ENCODE results near the gene GAK. TPM values are rescaled to one million over a fixed set of nuclear protein-coding genes. Genes with fewer than 3 reads are reported as not detected.

GAK gene
- total RNA-seq, 4 donors from 2014 or later, result 50.6 to 1,098 (median 104) TPM

DNA sequence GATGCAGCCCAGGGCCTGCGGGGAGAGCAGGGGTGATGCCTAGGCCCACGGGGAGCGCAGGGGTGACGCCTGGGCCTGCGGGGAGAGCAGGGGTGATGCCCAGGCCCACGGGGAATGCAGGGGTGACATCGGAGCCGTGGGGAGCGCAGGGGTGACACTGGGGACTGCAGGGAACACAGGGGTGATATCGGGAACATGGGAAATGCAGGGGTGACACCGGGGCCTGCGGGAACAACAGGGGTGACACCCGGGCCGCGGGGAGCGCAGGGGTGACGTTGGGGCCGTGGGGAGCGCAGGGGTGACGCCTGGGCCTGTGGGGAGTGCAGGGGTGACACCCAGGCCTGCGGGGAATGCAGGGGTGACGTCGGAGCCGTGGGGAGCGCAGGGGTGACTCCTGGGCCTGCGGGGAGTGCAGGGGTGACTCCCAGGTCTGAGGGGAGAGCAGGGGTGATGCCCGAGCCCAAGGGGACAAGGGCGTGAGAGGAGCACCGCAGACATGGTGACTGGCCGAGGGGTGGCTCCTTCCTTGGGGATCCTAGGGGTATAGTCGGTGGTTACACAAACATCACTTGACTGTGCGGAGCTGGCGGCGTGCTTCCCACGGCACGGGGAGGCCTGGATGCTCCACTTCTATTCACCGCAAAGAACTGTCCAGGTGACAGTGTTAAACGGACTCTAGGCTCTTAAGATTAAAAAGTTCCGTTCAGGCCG is 38.0 kb downstream of the GAK start:
- Histone ChIP-seq H3K36me3 (no peaks in the 10 kb centered on the region), H3K9me3 (no peaks in the 10 kb centered on the region), H3K4me1 (no peaks in the 10 kb centered on the region), H3K27ac (no peak overlapping the region), H3K27me3 (no peaks in the 10 kb centered on the region), H3K4me3 (no peak overlapping the region)
- no peak for DNase-seq
- intact Hi-C loops (cut with DNase I; ENCODE audit: low total_unique reads), result no loop called here
- TF ChIP-seq, protein P1, sequence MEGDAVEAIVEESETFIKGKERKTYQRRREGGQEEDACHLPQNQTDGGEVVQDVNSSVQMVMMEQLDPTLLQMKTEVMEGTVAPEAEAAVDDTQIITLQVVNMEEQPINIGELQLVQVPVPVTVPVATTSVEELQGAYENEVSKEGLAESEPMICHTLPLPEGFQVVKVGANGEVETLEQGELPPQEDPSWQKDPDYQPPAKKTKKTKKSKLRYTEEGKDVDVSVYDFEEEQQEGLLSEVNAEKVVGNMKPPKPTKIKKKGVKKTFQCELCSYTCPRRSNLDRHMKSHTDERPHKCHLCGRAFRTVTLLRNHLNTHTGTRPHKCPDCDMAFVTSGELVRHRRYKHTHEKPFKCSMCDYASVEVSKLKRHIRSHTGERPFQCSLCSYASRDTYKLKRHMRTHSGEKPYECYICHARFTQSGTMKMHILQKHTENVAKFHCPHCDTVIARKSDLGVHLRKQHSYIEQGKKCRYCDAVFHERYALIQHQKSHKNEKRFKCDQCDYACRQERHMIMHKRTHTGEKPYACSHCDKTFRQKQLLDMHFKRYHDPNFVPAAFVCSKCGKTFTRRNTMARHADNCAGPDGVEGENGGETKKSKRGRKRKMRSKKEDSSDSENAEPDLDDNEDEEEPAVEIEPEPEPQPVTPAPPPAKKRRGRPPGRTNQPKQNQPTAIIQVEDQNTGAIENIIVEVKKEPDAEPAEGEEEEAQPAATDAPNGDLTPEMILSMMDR (IDR thresholded peaks at IDR 0.05), result no peak
- TF ChIP-seq POLR2A (IDR thresholded peaks at IDR 0.05), result no peak

DNA sequence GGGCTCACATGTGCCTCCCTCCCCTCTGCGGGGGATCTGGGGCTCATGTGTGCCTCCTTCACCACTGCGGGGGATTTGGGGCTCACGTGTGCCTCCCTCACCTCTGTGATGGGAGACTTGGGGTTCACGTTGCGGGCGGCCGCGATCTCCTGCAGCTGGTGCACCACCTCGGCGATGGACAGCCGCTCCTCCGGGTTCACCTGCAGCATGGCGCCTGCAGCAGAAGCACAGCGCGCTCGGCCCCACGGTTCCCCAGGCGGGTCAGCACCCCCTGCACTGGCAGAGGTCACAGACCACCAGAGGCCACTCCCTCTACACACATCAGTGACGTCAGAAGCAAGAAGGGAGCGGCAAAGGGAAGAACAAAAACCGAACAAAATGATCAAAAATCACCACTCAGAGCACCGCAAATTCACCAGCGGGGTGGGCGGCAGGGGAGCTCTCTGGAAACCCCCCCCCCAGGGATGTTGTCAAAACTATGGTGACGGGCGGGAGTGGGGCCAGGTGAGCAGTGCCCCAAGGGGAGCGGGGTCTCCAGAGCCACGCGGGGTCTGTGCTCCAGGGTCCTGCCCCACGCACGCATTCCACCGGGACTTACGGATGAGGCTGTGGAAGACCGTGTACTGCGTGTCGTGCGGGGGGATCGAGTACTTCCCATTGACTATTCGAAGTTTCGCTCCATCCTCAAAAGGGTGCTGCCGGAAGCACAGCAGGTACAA is 38.7 kb downstream of the GAK start:
- Histone ChIP-seq H3K27me3 (no peaks in the 10 kb centered on the region), H3K27ac (no peak overlapping the region), H3K9me3 (no peaks in the 10 kb centered on the region), H3K4me3 (no peak overlapping the region), H3K4me1 (no peaks in the 10 kb centered on the region), H3K36me3 (no peaks in the 10 kb centered on the region)
- TF ChIP-seq, protein P1 (IDR thresholded peaks at IDR 0.05), result no peak
- TF ChIP-seq POLR2A (IDR thresholded peaks at IDR 0.05), result no peak
- DNase-seq, result no peak
- intact Hi-C loops (cut with DNase I; ENCODE audit: low total_unique reads), result no loop called here

DNA sequence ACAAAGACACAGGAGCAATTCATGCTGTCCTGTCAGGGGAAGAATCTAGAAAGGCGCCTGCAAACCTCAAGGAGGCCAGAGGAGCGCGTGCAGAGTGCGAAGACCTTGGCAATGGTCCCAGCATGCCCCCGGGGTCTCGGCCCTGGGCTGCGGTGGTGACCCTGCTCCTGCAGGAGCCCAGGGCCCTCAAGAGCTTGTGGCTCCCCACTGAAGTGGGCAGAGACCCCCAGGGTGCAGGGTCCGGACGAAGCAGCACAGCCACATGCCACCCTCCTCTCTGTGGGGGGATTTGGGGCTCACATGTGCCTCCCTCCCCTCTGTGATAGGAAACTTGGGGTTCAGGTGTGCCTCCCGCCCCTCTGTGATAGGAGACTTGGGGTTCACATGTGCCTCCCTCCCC is 39.3 kb downstream of the GAK start:
- no peaks in the 10 kb centered on the region for H3K4me1 ChIP-seq
- no peak overlapping the region for H3K4me3 ChIP-seq
- TF ChIP-seq, protein P1 (IDR thresholded peaks at IDR 0.05), result no peak
- no peak for TF ChIP-seq POLR2A (IDR thresholded peaks at IDR 0.05)
- no peak overlapping the region for H3K27ac ChIP-seq
- DNase-seq, result no peak
- H3K27me3 ChIP-seq, result no peaks in the 10 kb centered on the region
- no peaks in the 10 kb centered on the region for H3K36me3 ChIP-seq
- no peaks in the 10 kb centered on the region for H3K9me3 ChIP-seq
- intact Hi-C loops (cut with DNase I; ENCODE audit: low total_unique reads), result no loop called here

DNA sequence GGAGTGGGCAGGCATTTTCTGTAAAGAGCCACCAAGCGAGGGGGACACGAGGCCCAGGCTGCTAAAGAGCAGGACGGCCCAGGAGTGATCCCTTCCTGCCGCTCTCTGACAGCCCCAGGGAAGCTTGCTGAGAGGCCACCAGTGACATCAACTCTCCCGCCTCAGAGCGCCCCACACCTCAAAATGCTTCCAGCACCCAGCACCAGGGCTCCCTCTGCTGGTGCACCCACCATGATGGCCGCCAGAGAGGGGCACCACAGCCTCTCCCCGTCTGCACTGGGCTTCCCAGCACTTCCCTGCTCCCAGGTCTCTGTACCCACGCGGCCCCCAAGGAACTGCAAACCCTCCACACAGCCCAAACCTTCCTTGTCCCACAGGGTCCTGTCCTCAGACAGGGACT is 40.4 kb downstream of the GAK start:
- no peak overlapping the region for H3K27ac ChIP-seq
- TF ChIP-seq, protein P1 (IDR thresholded peaks at IDR 0.05), result no peak
- H3K4me1 ChIP-seq, result no peaks in the 10 kb centered on the region
- H3K27me3 ChIP-seq, result no peaks in the 10 kb centered on the region
- H3K9me3 ChIP-seq, result no peaks in the 10 kb centered on the region
- intact Hi-C loops (cut with DNase I; ENCODE audit: low total_unique reads), result no loop called here
- H3K36me3 ChIP-seq, result no peaks in the 10 kb centered on the region
- DNase-seq, result no peak
- no peak overlapping the region for H3K4me3 ChIP-seq

DNA sequence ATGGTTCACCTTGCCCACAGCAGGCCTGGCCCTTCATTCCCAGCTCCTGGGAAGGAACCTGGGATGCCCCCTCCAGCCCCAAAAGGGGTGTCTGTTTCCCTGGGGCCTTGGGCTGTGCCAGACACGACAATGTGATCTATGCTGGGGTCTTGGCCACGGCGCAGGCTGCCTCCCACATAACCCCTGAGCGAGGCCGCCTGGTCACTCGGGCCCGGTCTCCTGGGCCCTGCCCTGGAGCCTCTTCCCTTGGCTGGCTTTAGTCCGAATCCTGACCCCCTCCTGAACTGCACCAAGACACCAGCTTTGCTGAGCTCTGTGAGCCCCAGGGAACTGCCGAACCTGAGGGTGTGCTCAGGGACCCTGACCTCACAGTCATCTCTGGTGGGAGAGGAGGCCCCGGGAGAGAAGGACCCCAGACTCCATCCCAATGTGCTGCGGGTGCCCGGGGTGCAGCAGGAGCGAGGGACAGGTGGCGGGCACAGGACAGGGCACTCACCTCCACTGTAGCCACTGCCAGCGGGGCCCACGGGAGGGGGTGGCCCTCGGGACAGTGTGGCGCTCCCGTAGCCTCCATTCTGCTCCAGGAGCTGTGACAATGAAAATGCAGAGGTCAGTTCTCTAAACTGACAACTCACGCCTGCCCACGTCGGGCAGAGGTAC is 42.0 kb downstream of the GAK start:
- no peaks in the 10 kb centered on the region for H3K27me3 ChIP-seq
- intact Hi-C loops (cut with DNase I; ENCODE audit: low total_unique reads), result no loop called here
- H3K27ac ChIP-seq, result no peak overlapping the region
- no peak overlapping the region for H3K4me3 ChIP-seq
- TF ChIP-seq, protein P1 (IDR thresholded peaks at IDR 0.05), result no peak
- TF ChIP-seq POLR2A (IDR thresholded peaks at IDR 0.05), result no peak
- no peaks in the 10 kb centered on the region for H3K36me3 ChIP-seq
- H3K9me3 ChIP-seq, result no peaks in the 10 kb centered on the region
- no peak for DNase-seq
- no peaks in the 10 kb centered on the region for H3K4me1 ChIP-seq
